H7 (cell line): Measurements from ENCODE around the gene CHRM2. TPM values are rescaled to one million over a fixed set of nuclear protein-coding genes. Genes with fewer than 3 reads are reported as not detected.

ENCODE experiments used
- DNase-seq: peaks from one replicate; pipeline ENCODE4 v3.0.0; 2012
- H3K27me3 ChIP-seq: 2 replicates; pipeline ENCODE4 v1.6.0; 2011; ENCODE audit warnings: mild to moderate bottlenecking, low read length; ENCODE audit not compliant: control insufficient read depth, insufficient read depth
- H3K36me3 ChIP-seq: replicated peaks from 2 replicates; pipeline ENCODE4 v1.5.1; 2011; ENCODE audit warnings: low read length; ENCODE audit not compliant: control insufficient read depth, insufficient read depth
- H3K4me3 ChIP-seq: 2 replicates; pipeline ENCODE4 v1.5.1; 2011; ENCODE audit warnings: low read depth, mild to moderate bottlenecking, control low read depth, low read length, moderate library complexity; ENCODE audit not compliant: insufficient read depth
- total RNA-seq: library from RNA; depleted of rRNA; stranded (reverse); fragments of >200 nt; shearing (Covaris generic); gene quantifications from 2 replicates; pipeline ENCODE4 v1.2.3, GENCODE V29; 2014

Gene CHRM2
- total RNA-seq, 1 experiment from 2014 or later, result not detected

DNA sequence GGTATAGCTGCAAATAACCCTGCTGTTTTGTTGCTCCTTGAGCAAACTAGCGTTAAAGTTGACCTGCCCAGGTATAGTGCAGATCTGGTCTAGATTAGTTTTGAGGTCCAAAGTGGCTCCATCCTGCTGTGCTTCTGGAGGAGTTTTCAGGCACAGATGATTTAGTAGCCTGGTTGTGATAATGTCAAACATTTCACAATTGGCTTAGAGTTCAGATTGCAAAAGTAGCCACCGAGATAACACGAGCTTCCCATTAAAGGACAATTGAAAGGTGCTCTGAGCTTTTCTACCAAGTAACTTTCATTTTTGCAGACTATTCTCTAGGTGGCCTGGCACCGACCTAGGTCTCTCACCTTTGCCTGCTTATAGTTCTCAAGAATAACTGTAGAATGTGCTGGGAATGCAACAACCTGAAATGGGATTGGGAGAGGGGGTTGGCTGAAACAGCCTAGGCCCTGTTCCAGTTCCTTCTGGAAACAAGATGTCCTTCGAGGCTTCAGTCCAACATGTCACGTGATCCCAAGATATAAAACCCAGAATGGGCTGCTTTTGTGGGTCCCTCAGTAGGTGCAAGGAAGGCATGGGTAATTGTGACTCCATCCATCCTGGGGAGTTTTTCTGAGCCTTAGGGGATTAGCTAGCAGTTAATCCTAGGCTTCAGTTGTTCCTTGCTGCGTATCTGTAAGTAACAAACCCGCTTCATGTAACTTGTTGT is 201.0 kb downstream of the CHRM2 start:
- Histone ChIP-seq H3K4me3 (no peak overlapping the region), H3K27me3 (no peaks in the 10 kb centered on the region), H3K36me3 (no peaks in the 10 kb centered on the region)
- no peak for DNase-seq
